ENCODE data around the gene CRYAA. TPM values are rescaled to one million over a fixed set of nuclear protein-coding genes. Genes with fewer than 3 reads are reported as not detected.

Gene CRYAA
- total RNA-seq (2022; extraction: Qiagen RNA extraction; ENCODE audit: low read depth): not detected in 5 replicates

GRCh38 chr21:43168708-43169107 lies at the start of gene CRYAA:
Gene CRYAA (plus strand): TSS chr21:43169008. CDS start chr21:43169100, 92 bp downstream.

Other genes with a start within 250 kb of the CRYAA start
- gene ERVH48-1, start 243.4 kb upstream of the CRYAA start, total RNA-seq (2022; extraction: Qiagen RNA extraction; ENCODE audit: low read depth): not detected in 5 replicates
- gene PKNOX1, start 194.4 kb upstream of the CRYAA start, total RNA-seq (2022; extraction: Qiagen RNA extraction; ENCODE audit: low read depth): 5.3 to 5.8 TPM (median 5.5 TPM) in 5 replicates
- 10.0 to 12.5 TPM (median 10.4 TPM) in 5 replicates for gene CBS, start 93.2 kb upstream of the CRYAA start, total RNA-seq (2022; extraction: Qiagen RNA extraction; ENCODE audit: low read depth)
- 51.1 to 72.5 TPM (median 60.2 TPM) in 5 replicates for gene U2AF1, start 61.4 kb upstream of the CRYAA start, total RNA-seq (2022; extraction: Qiagen RNA extraction; ENCODE audit: low read depth)